ENCODE data around the gene NTM. TPM values are rescaled to one million over a fixed set of nuclear protein-coding genes. Genes with fewer than 3 reads are reported as not detected.

NTM gene
- total RNA-seq, 1 experiment from 2014 or later: 16.4 TPM

- DNase-seq (ENCODE audit: low spot score): no peak
- H3K9me3 Mint-ChIP-seq: 0 out of 2 replicates have a peak, but pooled peaks cover 4% of the 10 kb centered on the region
- POLR2A ChIA-PET: no interaction called here
- no peaks in the 10 kb centered on the region; the same call in none of the 2 replicates for H3K27me3 Mint-ChIP-seq (ENCODE audit: low read depth)
- no peak for ATAC-seq
- H3K27ac Mint-ChIP-seq: no peak overlapping the region
- H3K4me3 Mint-ChIP-seq: no peak overlapping the region
- peaks cover 17% of the 10 kb centered on the region for H3K4me1 Mint-ChIP-seq
- no peaks in the 10 kb centered on the region for H3K36me3 Mint-ChIP-seq
- TF ChIP-seq, protein P1, sequence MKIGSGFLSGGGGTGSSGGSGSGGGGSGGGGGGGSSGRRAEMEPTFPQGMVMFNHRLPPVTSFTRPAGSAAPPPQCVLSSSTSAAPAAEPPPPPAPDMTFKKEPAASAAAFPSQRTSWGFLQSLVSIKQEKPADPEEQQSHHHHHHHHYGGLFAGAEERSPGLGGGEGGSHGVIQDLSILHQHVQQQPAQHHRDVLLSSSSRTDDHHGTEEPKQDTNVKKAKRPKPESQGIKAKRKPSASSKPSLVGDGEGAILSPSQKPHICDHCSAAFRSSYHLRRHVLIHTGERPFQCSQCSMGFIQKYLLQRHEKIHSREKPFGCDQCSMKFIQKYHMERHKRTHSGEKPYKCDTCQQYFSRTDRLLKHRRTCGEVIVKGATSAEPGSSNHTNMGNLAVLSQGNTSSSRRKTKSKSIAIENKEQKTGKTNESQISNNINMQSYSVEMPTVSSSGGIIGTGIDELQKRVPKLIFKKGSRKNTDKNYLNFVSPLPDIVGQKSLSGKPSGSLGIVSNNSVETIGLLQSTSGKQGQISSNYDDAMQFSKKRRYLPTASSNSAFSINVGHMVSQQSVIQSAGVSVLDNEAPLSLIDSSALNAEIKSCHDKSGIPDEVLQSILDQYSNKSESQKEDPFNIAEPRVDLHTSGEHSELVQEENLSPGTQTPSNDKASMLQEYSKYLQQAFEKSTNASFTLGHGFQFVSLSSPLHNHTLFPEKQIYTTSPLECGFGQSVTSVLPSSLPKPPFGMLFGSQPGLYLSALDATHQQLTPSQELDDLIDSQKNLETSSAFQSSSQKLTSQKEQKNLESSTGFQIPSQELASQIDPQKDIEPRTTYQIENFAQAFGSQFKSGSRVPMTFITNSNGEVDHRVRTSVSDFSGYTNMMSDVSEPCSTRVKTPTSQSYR (CRISPR knock-in tag; IDR thresholded peaks at IDR 0.05): no peak
- TF ChIP-seq, protein P2, sequence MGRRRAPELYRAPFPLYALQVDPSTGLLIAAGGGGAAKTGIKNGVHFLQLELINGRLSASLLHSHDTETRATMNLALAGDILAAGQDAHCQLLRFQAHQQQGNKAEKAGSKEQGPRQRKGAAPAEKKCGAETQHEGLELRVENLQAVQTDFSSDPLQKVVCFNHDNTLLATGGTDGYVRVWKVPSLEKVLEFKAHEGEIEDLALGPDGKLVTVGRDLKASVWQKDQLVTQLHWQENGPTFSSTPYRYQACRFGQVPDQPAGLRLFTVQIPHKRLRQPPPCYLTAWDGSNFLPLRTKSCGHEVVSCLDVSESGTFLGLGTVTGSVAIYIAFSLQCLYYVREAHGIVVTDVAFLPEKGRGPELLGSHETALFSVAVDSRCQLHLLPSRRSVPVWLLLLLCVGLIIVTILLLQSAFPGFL (CRISPR knock-in tag; IDR thresholded peaks at IDR 0.05; ENCODE audit: borderline replicate concordance): no peak
- TF ChIP-seq ZNF416 (CRISPR knock-in tag; IDR thresholded peaks at IDR 0.05): no peak
- no peak for TF ChIP-seq ZNF671 (CRISPR knock-in tag; IDR thresholded peaks at IDR 0.05)
- TF ChIP-seq PRDM15 (CRISPR knock-in tag; IDR thresholded peaks at IDR 0.05): no peak
- TF ChIP-seq ESRRA (CRISPR knock-in tag; IDR thresholded peaks at IDR 0.05; ENCODE audit: borderline replicate concordance): no peak
- TF ChIP-seq ZNF219 (CRISPR knock-in tag; IDR thresholded peaks at IDR 0.05; ENCODE audit: borderline replicate concordance): no peak
- TF ChIP-seq, protein P3, sequence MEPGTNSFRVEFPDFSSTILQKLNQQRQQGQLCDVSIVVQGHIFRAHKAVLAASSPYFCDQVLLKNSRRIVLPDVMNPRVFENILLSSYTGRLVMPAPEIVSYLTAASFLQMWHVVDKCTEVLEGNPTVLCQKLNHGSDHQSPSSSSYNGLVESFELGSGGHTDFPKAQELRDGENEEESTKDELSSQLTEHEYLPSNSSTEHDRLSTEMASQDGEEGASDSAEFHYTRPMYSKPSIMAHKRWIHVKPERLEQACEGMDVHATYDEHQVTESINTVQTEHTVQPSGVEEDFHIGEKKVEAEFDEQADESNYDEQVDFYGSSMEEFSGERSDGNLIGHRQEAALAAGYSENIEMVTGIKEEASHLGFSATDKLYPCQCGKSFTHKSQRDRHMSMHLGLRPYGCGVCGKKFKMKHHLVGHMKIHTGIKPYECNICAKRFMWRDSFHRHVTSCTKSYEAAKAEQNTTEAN (CRISPR knock-in tag; IDR thresholded peaks at IDR 0.05): no peak
- no peak for TF ChIP-seq GABPB1 (CRISPR knock-in tag; IDR thresholded peaks at IDR 0.05)
- TF ChIP-seq NR1H2 (CRISPR knock-in tag; IDR thresholded peaks at IDR 0.05): no peak
- no peak for TF ChIP-seq ZNF396 (CRISPR knock-in tag; IDR thresholded peaks at IDR 0.05; ENCODE audit: borderline replicate concordance)
- no peak for TF ChIP-seq GRHL2 (CRISPR knock-in tag; IDR thresholded peaks at IDR 0.05; ENCODE audit: insufficient replicate concordance, severe bottlenecking)
- TF ChIP-seq NFYB (CRISPR knock-in tag; conservative IDR thresholded peaks at IDR 0.05; ENCODE audit: low read depth): no peak
- CTCF ChIA-PET: no interaction called here
Measured at GRCh38 chr11:131837562-131837961, 467.1 kb downstream of the NTM start.

DNA sequence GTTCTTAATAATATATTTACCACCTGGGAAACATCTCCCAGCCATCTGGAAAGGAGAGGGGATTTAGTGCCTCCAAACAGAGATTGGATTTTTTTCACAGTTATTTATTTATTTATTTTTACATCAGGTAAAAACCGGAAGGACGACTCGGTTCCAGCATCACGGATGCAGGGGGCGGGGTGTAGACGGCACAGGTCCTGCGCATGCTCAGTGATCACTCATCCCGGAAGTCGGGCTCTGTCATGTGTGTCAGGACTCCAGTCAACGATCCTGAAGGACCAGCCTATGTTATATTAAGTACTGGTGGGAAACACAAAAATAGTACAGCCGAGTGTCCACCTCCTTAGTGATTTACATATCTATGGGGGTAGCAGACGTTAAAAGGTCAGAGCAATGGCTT is 467.6 kb downstream of the NTM start:
- Mint-ChIP-seq H3K4me3 (no peak overlapping the region), H3K36me3 (no peaks in the 10 kb centered on the region), H3K4me1 (peaks cover 17% of the 10 kb centered on the region), H3K27me3 (ENCODE audit: low read depth) (no peaks in the 10 kb centered on the region; the same call in none of the 2 replicates), H3K27ac (no peak overlapping the region), H3K9me3 (0 out of 2 replicates have a peak, but pooled peaks cover 4% of the 10 kb centered on the region)
- no peak for DNase-seq (ENCODE audit: low spot score)
- POLR2A ChIA-PET: no interaction called here
- TF ChIP-seq, protein P4, sequence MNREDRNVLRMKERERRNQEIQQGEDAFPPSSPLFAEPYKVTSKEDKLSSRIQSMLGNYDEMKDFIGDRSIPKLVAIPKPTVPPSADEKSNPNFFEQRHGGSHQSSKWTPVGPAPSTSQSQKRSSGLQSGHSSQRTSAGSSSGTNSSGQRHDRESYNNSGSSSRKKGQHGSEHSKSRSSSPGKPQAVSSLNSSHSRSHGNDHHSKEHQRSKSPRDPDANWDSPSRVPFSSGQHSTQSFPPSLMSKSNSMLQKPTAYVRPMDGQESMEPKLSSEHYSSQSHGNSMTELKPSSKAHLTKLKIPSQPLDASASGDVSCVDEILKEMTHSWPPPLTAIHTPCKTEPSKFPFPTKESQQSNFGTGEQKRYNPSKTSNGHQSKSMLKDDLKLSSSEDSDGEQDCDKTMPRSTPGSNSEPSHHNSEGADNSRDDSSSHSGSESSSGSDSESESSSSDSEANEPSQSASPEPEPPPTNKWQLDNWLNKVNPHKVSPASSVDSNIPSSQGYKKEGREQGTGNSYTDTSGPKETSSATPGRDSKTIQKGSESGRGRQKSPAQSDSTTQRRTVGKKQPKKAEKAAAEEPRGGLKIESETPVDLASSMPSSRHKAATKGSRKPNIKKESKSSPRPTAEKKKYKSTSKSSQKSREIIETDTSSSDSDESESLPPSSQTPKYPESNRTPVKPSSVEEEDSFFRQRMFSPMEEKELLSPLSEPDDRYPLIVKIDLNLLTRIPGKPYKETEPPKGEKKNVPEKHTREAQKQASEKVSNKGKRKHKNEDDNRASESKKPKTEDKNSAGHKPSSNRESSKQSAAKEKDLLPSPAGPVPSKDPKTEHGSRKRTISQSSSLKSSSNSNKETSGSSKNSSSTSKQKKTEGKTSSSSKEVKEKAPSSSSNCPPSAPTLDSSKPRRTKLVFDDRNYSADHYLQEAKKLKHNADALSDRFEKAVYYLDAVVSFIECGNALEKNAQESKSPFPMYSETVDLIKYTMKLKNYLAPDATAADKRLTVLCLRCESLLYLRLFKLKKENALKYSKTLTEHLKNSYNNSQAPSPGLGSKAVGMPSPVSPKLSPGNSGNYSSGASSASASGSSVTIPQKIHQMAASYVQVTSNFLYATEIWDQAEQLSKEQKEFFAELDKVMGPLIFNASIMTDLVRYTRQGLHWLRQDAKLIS (CRISPR knock-in tag; IDR thresholded peaks at IDR 0.05; ENCODE audit: borderline replicate concordance): no peak
- TF ChIP-seq, protein P5, sequence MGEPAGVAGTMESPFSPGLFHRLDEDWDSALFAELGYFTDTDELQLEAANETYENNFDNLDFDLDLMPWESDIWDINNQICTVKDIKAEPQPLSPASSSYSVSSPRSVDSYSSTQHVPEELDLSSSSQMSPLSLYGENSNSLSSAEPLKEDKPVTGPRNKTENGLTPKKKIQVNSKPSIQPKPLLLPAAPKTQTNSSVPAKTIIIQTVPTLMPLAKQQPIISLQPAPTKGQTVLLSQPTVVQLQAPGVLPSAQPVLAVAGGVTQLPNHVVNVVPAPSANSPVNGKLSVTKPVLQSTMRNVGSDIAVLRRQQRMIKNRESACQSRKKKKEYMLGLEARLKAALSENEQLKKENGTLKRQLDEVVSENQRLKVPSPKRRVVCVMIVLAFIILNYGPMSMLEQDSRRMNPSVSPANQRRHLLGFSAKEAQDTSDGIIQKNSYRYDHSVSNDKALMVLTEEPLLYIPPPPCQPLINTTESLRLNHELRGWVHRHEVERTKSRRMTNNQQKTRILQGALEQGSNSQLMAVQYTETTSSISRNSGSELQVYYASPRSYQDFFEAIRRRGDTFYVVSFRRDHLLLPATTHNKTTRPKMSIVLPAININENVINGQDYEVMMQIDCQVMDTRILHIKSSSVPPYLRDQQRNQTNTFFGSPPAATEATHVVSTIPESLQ (CRISPR knock-in tag; IDR thresholded peaks at IDR 0.05): no peak
- TF ChIP-seq, protein P6, sequence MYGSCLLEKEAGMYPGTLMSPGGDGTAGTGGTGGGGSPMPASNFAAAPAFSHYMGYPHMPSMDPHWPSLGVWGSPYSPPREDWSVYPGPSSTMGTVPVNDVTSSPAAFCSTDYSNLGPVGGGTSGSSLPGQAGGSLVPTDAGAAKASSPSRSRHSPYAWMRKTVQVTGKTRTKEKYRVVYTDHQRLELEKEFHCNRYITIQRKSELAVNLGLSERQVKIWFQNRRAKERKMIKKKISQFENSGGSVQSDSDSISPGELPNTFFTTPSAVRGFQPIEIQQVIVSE (CRISPR knock-in tag; IDR thresholded peaks at IDR 0.05; ENCODE audit: borderline replicate concordance): no peak
- TF ChIP-seq, protein P7, sequence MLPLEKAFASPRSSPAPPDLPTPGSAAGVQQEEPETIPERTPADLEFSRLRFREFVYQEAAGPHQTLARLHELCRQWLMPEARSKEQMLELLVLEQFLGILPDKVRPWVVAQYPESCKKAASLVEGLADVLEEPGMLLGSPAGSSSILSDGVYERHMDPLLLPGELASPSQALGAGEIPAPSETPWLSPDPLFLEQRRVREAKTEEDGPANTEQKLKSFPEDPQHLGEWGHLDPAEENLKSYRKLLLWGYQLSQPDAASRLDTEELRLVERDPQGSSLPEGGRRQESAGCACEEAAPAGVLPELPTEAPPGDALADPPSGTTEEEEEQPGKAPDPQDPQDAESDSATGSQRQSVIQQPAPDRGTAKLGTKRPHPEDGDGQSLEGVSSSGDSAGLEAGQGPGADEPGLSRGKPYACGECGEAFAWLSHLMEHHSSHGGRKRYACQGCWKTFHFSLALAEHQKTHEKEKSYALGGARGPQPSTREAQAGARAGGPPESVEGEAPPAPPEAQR (CRISPR knock-in tag; IDR thresholded peaks at IDR 0.05): no peak
- no peak for TF ChIP-seq TCF7 (CRISPR knock-in tag; IDR thresholded peaks at IDR 0.05; ENCODE audit: low read depth)
- no peak for ATAC-seq
- CTCF ChIA-PET: no interaction called here
